ENCODE measurements around the gene PNO1.
A peak's percentile ranks its signal among the peaks of the same experiment; 100 is the strongest.

PNO1 gene

GRCh38 chr2:68187329-68187728 is 29.6 kb downstream of the PNO1 start:
- in situ Hi-C loops (cut with HindIII; ENCODE audit: low pct_ligation_motif_present, low pct_unique_long_range_greater_than_20kb, low sequenced_read_pairs), result no loop called here
- no peak for DNase-seq

GRCh38 chr2:68188831-68189230 is 31.1 kb downstream of the PNO1 start:
- in situ Hi-C loops (cut with HindIII; ENCODE audit: low pct_ligation_motif_present, low pct_unique_long_range_greater_than_20kb, low sequenced_read_pairs), result no loop called here
- DNase-seq, result peak; percentile 18

- in situ Hi-C loops (cut with HindIII; ENCODE audit: low pct_ligation_motif_present, low pct_unique_long_range_greater_than_20kb, low sequenced_read_pairs), result no loop called here
- DNase-seq, result no peak
Observed at GRCh38 chr2:68189991-68190784, 32.5 kb downstream of the PNO1 start.

GRCh38 chr2:68190991-68191731 is 33.5 kb downstream of the PNO1 start:
- in situ Hi-C loops (cut with HindIII; ENCODE audit: low pct_ligation_motif_present, low pct_unique_long_range_greater_than_20kb, low sequenced_read_pairs), result no loop called here

GRCh38 chr2:68193144-68193543 is 35.5 kb downstream of the PNO1 start:
- in situ Hi-C loops (cut with HindIII; ENCODE audit: low pct_ligation_motif_present, low pct_unique_long_range_greater_than_20kb, low sequenced_read_pairs), result no loop called here

More at GRCh38 chr2:68190991-68191731, 33.5 kb downstream of the PNO1 start:
- DNase-seq, result peak; percentile 25

GRCh38 chr2:68193787-68194372 is 36.2 kb downstream of the PNO1 start:
- peak; percentile 39 for DNase-seq
- in situ Hi-C loops (cut with HindIII; ENCODE audit: low pct_ligation_motif_present, low pct_unique_long_range_greater_than_20kb, low sequenced_read_pairs), result no loop called here

More at GRCh38 chr2:68193144-68193543, 35.5 kb downstream of the PNO1 start:
- DNase-seq, result peak; percentile 18

- in situ Hi-C loops (cut with HindIII; ENCODE audit: low pct_ligation_motif_present, low pct_unique_long_range_greater_than_20kb, low sequenced_read_pairs), result no loop called here
- DNase-seq, result no peak
Observed at GRCh38 chr2:68195096-68195495, 37.4 kb downstream of the PNO1 start.

GRCh38 chr2:68196120-68196716 is 38.5 kb downstream of the PNO1 start:
- in situ Hi-C loops (cut with HindIII; ENCODE audit: low pct_ligation_motif_present, low pct_unique_long_range_greater_than_20kb, low sequenced_read_pairs), result no loop called here
- DNase-seq, result peak; percentile 77

- in situ Hi-C loops (cut with HindIII; ENCODE audit: low pct_ligation_motif_present, low pct_unique_long_range_greater_than_20kb, low sequenced_read_pairs), result no loop called here
Observed at GRCh38 chr2:68200157-68200787, 42.6 kb downstream of the PNO1 start.

GRCh38 chr2:68203587-68203986 is 45.9 kb downstream of the PNO1 start:
- in situ Hi-C loops (cut with HindIII; ENCODE audit: low pct_ligation_motif_present, low pct_unique_long_range_greater_than_20kb, low sequenced_read_pairs), result no loop called here
- DNase-seq, result no peak

More at GRCh38 chr2:68200157-68200787, 42.6 kb downstream of the PNO1 start:
- no peak for DNase-seq

- in situ Hi-C loops (cut with HindIII; ENCODE audit: low pct_ligation_motif_present, low pct_unique_long_range_greater_than_20kb, low sequenced_read_pairs), result no loop called here
- DNase-seq, result no peak
Observed at GRCh38 chr2:68206793-68207192, 49.1 kb downstream of the PNO1 start.

- no peak for DNase-seq
Observed at GRCh38 chr2:68214381-68214780, 56.7 kb downstream of the PNO1 start.

GRCh38 chr2:68216454-68217310 is 59.0 kb downstream of the PNO1 start:
- in situ Hi-C loops (cut with HindIII; ENCODE audit: low pct_ligation_motif_present, low pct_unique_long_range_greater_than_20kb, low sequenced_read_pairs), result no loop called here
- no peak for DNase-seq

More at GRCh38 chr2:68214381-68214780, 56.7 kb downstream of the PNO1 start:
- in situ Hi-C loops (cut with HindIII; ENCODE audit: low pct_ligation_motif_present, low pct_unique_long_range_greater_than_20kb, low sequenced_read_pairs), result no loop called here

- in situ Hi-C loops (cut with HindIII; ENCODE audit: low pct_ligation_motif_present, low pct_unique_long_range_greater_than_20kb, low sequenced_read_pairs), result no loop called here
- DNase-seq, result no peak
Observed at GRCh38 chr2:68217729-68218128, 60.0 kb downstream of the PNO1 start.

- in situ Hi-C loops (cut with HindIII; ENCODE audit: low pct_ligation_motif_present, low pct_unique_long_range_greater_than_20kb, low sequenced_read_pairs), result no loop called here
- DNase-seq, result no peak
Observed at GRCh38 chr2:68218343-68218901, 60.7 kb downstream of the PNO1 start.

- no peak for DNase-seq
- in situ Hi-C loops (cut with HindIII; ENCODE audit: low pct_ligation_motif_present, low pct_unique_long_range_greater_than_20kb, low sequenced_read_pairs), result no loop called here
Observed at GRCh38 chr2:68222287-68222686, 64.6 kb downstream of the PNO1 start.

- in situ Hi-C loops (cut with HindIII; ENCODE audit: low pct_ligation_motif_present, low pct_unique_long_range_greater_than_20kb, low sequenced_read_pairs), result no loop called here
- no peak for DNase-seq
Observed at GRCh38 chr2:68223419-68223818, 65.7 kb downstream of the PNO1 start.

Data from ACHN (cell line).